HG02943 (cell line): ENCODE measurements around the gene STON1.
"Not testable (repeated sequence)": the region's sequence is repeated elsewhere in the genome, so short reads cannot be mapped to it uniquely, and the experiment has no call there.

ENCODE experiments used
- ATAC-seq: cut with Tn5 transposase; IDR thresholded peaks from one replicate; pipeline ENCODE4 v1.9.1; 2021; ENCODE audit warnings: mild to moderate bottlenecking, low read depth, moderate library complexity; ENCODE audit not compliant: unreplicated experiment

STON1 gene

DNA sequence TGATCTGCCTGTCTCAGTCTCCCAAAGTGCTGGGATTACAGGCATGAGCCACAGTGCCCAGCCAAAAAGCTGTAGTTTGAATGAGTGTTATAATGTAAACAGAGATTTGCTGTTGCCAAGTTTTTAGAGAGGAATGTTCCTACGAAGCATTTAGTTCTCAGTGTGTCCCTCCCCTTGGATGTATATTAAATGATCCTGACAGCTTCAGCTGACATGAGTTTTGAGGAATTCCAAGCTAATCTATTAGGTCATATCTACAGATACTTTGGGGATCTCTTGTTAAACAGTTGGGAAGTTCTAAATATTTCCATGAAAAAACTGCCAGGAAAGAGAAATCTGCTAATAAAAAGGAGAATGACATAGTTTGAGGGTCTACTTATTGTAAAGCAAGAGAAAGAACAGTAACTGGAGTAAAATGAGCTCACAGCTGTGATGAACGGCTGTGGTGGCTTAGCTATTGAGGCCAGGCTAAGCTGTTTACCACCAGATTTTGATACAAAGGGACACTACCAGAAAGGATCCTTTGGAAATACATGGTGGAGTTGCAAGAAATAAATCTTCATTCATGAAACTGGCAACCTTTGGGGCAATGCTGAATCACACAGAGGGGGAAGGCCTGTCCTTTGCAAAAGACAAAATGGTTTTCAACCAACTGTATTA, 2.6 kb upstream of the STON1 start:
- no peak for ATAC-seq

- no peak for ATAC-seq
Observed at GRCh38 chr2:48528431-48528830, 1.5 kb upstream of the STON1 start.

- no peak for ATAC-seq
Observed at GRCh38 chr2:48529194-48529593, 760 bp upstream of the STON1 start.

- no peak for ATAC-seq
Observed at GRCh38 chr2:48529676-48530032, 300 bp upstream of the STON1 start.

DNA sequence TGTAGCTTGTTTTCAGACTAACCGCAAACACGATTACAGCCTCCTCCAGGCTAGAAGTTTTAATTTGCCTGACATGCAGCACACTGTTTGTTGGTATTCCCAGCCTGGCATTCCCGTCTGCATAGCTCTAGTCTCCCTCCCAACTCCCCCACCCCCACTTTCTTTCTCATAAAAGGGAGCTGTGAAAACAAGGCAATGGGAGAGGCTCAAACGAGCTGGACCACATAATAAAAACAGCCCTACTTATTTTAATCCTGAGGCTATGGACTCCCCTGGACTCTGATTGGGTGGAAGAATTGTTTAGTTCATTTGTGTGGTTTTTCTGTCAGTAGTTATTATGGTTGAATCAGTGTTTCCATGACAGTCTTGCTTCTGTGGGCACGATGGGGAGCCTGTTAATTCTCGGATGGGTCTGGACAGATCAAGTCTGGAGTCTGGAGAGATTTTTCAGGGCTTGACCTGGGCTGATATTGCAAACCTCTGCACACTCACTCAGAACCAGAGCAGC, 1.2 kb downstream of the STON1 start:
- ATAC-seq, result no peak

- ATAC-seq, result no peak
Observed at GRCh38 chr2:48532174-48532573, 2.2 kb downstream of the STON1 start.

- ATAC-seq, result no peak
Observed at GRCh38 chr2:48532824-48533223, 2.9 kb downstream of the STON1 start.

GRCh38 chr2:48534781-48535180, 4.8 kb downstream of the STON1 start:
- ATAC-seq, result no peak

DNA sequence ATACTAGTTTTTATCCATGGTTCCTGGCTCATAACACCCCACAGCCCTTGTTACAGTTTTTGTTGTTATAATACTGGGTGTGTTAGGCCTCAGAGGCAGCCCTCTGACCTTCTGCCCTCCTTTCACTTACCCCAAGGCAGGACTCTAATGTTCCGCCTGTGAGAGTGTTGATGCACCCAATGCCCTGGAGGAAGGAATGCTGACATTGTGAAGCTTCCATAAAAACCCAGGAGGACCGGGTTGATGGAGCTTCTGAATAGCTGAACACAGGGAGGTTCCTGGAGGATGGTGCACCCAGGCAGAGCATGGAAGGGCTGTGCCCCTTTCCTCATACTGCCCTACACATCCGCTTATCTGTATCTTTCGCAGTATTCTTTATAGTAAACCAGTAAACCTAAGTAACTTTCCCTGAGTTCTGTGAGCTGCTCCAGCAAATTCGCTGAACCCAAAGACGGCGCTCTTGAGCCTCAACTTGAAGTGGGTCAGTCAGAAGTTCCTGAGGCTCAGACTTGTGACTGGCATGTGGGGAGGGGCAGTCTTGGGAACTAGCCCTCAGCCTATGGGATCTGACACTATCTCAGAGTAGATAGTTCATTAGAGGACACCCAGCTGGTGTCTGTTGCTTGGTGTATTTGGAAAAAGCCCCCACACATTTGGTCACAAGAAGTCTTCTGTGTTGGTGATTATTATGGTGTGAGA, 10.4 kb downstream of the STON1 start:
- no peak for ATAC-seq

DNA sequence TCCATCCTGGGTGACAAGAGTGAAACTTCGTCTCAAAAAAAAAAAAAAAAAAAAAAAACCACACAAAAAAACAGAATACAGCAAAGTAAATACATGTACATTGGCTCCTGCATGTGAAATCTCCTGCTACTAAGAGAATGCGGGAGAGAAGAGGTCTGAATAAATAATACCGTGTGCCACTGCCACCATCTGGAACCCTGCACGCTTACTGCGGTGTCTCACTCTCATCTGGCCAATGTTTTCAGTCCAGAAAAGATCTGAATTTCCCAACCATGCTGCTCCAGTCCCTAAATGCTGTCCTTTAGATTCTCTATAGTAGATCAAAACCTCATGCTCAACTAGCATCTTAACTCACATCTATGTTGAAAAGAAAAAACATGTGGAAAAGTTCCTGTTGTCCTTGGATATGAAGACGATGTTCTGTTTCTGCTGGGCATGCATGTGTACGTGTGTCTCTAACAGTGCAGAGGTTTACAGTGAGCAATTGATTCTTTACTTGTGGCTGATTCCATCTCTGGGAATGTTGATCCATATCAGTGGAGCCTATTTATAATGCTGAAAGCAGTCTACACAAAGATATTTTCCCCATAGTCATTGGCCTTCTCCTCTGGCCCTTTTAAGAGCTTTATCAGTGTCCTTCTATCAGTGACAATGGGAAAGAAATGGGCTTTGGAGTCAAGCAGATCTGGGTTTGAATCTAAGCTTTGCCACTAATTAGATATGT, 11.9 kb downstream of the STON1 start:
- ATAC-seq, result no peak

GRCh38 chr2:48543895-48544294, 13.9 kb downstream of the STON1 start:
- ATAC-seq, result no peak

DNA sequence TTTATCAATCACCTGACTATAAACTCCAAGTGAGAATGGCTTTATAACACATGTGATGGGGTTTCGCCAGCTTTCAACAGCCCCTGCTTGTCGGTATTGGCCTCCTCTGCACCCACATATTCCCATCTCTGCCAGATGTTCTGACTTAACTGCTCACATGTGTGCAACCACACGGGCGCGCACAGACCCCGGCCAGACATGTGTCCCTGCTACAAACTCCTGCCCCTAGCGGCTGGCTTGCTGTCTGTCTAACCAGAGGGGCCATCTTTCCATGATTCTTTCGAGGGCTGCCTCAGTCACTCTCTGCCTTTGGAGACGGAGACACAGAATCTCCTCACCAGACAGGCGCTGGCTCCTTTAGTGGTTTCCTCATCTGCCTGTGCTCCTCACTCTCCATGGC, 15.3 kb downstream of the STON1 start:
- ATAC-seq, result no peak

DNA sequence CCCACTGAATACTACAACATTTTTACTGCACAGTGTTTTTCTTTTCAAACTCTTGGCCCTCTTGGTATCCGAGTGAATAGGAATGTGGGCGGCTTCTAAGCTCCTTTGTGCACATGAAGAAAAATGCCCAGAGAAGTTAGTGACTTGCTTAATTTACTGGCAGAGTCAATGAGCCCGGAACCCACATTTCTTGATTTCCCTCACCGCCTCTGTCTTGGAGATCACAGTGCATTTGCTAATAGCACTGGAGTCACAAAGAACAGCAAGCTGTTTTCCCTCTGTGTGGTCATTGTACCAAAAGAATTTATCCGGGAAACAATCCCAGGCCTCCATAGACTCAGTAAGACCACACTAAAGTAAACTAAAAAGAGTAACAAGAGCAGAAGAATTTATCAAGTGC, 18.9 kb downstream of the STON1 start:
- ATAC-seq, result no peak

DNA sequence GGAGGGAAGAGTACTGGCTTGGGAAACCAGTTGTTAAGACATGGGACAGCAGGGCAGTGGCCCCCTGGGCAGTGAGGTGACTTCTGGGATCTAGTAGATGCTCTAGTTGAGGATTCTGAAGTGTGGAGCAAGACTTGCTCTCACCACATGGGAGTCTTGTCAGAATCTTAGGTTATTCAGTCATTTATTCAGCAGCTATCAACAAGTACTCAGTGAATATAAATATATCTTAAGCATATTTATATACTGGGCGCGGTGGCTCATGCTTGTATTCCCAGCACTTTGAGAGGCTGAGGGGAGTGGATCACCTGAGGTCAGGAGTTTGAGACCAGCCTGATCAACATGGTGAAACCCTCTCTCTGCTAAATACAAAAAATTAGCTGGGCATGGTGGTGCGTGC, 20.0 kb downstream of the STON1 start:
- ATAC-seq, result no peak

- no peak for ATAC-seq
Observed at GRCh38 chr2:48551548-48551947, 21.6 kb downstream of the STON1 start.

- ATAC-seq, result not testable (repeated sequence)
Observed at GRCh38 chr2:48555071-48555470, 25.1 kb downstream of the STON1 start.

- ATAC-seq, result no peak
Observed at GRCh38 chr2:48558456-48558855, 28.5 kb downstream of the STON1 start.

DNA sequence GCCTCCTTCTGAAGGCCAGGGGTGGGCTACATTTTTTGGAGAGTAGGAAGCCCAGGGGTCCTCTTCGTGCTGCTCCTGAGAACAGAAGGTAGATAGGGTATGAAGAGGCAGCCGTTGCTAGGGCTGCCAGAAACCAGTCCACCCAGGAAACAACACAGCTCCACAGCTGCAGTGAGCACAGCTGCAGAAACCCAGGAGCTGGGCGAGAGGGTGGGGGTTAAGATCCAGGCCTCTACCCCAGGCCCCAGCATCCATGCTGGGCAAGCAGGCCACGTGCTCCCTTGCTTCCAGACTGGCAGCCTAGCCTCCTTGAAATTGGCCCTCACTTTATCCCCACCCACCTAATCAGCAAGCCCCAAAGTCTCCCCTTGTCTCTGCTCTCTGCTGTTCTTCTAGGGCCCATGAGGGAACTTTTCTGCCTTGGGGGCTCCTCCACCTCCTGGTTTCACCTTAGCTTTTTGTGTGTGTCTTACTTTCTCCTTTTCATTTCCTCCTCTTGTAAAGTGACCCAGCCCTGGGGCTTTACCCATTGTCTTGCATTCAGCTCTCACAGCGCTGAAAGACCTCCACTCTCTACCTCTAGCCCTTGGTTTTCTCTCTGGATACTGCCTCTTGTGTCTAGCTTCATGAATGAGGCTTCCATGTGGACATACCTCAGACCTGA, 30.7 kb downstream of the STON1 start:
- no peak for ATAC-seq

DNA sequence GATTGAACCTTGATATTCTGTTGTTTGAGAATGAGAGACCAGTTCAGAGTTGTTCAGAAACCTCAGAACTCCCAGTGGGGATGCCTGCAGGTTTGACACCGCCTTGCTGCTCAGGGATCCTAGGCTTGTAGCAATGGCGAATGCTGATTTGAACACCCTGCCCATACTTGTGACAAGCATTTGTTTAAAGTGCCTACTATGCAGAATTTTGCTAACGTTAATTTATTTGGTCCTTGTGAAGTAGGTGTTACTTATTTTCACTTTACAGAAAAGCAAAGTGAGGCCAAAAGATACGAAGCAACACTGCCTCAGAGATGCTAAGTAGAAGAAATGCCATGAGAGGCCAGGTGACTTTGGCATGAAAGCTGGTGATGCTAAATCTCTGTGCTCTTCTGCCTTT, 32.3 kb downstream of the STON1 start:
- no peak for ATAC-seq

DNA sequence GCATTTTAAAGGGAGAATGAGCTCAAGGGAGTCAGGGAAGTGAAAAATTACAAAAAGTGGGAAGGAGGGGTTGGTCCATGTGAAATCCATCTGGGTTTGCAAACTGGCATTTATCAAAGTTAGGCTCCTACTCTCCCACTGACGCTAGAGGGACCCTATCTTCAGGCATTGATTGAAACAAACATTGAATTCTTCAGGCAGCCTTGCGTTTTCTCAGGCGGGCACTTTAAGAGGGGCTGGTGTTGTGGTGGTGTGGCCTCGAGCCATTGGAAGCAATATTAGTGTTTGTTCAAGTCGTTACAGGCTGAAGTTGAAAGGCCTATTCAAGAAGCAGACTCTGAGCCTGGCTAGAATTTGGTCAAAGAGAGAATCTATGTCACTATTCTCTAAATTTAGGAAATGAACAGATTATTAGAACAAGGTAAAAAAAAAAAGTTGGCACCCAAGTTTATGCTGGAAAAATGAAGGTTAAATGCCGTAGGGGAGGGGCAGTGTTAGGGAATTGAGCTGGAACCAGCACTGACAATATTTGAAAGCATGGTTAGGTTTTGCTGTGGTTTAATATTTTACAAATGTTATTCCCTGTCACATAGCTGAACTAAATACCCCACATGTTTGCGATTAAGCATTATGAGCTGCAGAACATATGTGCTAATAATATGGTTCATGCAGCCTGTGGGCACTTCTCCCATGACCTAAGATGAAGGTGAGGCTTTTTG, 36.8 kb downstream of the STON1 start:
- ATAC-seq, result no peak
